ENCODE results near the gene C16orf86.

DNA sequence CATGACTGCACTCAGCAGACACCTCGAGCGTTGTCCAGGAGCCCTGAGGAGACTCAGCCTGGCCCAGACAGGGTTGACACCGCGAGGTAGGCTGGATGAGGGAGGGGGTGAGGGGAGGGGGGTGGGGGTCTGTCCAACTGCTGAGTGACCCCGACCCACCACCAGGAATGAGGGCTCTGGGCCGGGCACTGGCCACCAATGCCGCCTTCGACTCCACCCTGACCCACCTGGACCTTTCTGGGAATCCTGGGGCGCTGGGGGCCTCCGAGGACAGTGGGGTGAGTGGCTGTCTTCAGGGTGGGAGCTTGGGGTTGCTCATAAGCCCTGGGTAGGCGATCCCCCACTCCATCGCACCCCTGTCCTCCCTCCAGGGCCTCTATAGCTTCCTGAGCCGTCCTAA is 18.9 kb upstream of the C16orf86 start:
- TF ChIP-seq EZH2 (IDR thresholded peaks at IDR 0.05; ENCODE audit: low read length, missing control alignments): peak; percentile 5
- TF ChIP-seq, protein P1, sequence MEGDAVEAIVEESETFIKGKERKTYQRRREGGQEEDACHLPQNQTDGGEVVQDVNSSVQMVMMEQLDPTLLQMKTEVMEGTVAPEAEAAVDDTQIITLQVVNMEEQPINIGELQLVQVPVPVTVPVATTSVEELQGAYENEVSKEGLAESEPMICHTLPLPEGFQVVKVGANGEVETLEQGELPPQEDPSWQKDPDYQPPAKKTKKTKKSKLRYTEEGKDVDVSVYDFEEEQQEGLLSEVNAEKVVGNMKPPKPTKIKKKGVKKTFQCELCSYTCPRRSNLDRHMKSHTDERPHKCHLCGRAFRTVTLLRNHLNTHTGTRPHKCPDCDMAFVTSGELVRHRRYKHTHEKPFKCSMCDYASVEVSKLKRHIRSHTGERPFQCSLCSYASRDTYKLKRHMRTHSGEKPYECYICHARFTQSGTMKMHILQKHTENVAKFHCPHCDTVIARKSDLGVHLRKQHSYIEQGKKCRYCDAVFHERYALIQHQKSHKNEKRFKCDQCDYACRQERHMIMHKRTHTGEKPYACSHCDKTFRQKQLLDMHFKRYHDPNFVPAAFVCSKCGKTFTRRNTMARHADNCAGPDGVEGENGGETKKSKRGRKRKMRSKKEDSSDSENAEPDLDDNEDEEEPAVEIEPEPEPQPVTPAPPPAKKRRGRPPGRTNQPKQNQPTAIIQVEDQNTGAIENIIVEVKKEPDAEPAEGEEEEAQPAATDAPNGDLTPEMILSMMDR (conservative IDR thresholded peaks at IDR 0.05 in 1 of 2, IDR thresholded peaks at IDR 0.05 in 1 of 2; ENCODE audit: low read depth in 1 of 2, low read length in 2 of 2): no peak

Data from fibroblast of lung (primary cell).